ENCODE measurements around the gene RDH8.

RDH8 gene

GRCh38 chr19:10037367-10037766 lies 24.1 kb downstream of the RDH8 start:
- no peak for DNase-seq (ENCODE audit: low read depth)

GRCh38 chr19:10037809-10038208 lies 24.5 kb downstream of the RDH8 start:
- no peak for DNase-seq (ENCODE audit: low read depth)

- DNase-seq (ENCODE audit: low read depth), result no peak
These were observed 30.1 kb downstream of the RDH8 start for GRCh38 chr19:10043286-10043927.

- no peak for DNase-seq (ENCODE audit: low read depth)
These were observed 31.1 kb downstream of the RDH8 start for GRCh38 chr19:10044390-10044789.

DNA sequence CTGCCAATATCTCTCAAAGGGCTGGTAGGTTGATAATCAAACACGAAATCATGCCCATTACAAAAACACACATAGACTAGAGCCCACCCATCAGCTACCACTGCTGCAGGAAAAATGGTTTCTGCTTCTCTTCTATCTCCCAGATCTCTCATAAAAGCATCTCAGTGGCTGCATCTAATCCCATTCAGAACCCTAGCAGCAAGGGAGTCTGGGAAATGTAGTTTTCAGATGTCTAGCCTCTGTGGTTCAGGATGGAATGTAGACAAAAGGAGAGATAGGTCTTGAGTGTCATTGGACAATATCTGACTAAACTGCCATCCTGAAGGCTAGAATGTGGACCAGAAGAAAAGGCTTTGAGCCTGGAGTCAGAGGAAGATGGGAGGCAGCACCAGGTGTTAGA lies 32.1 kb downstream of the RDH8 start:
- no peak for DNase-seq (ENCODE audit: low read depth)

- DNase-seq (ENCODE audit: low read depth), result no peak
These were observed 36.3 kb downstream of the RDH8 start for GRCh38 chr19:10049626-10050025.

DNA sequence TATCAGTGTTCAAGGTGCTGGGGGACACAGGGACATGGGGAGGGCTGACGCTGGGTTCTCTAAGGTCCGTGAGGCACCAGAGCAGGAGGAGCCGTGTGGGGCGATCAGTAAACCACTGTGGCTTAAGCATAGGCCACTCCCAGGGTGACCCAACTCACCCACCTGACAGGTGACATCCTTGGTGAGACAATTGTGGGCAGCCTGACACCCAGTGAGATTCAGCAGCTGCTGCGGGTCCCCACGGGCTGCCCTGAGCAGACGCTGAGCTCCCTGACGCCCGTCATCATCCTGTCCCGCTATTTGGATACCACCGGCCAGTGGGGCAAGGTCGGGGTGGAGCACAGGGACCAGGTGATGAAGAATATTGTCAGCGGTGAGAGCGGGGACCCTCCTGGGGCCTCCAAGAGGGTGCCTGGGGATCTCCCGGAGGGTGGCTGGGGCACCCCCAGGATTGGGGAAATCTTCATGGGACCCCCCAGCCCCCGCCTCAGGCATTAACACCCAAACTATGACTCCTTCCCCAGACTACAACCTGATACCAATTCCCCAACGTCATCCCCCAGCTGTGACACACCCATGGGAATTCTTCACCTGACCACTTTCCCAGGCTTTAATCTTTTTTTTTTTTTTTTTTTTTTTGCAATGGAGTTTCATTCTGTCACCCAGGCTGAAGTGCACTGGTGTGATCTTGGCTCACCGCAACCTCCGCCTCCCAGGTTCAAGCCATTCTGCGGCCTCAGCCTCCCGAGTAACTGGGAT lies 39.5 kb downstream of the RDH8 start:
- DNase-seq (ENCODE audit: low read depth), result no peak

DNA sequence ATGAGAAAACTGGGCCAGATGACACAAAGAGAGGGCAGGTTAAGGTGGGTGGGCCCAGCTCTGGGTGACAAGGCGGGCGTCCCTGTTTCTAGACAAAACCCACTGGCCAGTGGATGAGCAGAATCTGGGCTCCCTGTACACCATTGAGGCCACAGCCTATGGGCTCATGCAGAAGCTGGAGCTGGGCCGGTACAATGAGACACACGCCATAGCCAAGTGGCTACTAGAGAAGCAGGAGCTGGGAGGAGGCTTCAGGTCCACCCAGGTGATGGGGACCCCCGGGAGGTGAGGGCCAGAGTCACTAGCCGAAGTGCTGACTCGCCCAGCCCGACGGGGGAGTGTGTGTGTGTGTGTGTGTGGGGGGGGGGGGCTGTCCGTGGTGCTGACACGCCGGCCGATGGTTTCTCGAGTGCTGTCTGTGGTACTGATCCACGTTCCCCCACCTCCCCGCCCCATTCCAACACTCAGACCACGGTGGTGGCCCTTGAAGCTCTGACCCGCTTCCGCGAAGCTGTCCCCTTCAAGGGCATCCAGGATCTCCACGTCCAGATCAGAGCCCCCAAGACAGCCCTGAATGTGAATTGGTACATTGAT lies 48.5 kb downstream of the RDH8 start:
- DNase-seq (ENCODE audit: low read depth), result no peak

DNA sequence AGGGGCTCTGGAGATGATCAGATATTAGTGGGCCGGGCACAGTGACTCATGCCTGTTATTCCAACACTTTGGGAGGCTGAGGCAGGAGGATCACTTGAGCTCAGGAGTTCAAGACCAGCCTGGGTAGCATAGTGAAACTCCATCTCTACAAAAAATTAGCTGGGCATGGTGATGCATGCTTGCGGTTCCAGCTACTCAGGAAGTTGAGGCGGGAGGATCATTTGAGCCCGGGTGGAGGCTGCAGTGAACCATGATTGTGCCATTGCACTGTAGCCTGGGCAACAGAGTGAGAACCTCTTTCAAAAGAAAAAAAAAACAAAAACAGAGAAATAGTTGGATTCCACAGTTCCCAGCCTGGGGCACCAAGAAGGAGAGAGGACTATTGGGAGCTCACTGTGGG lies 54.9 kb downstream of the RDH8 start:
- DNase-seq (ENCODE audit: low read depth), result no peak

DNA sequence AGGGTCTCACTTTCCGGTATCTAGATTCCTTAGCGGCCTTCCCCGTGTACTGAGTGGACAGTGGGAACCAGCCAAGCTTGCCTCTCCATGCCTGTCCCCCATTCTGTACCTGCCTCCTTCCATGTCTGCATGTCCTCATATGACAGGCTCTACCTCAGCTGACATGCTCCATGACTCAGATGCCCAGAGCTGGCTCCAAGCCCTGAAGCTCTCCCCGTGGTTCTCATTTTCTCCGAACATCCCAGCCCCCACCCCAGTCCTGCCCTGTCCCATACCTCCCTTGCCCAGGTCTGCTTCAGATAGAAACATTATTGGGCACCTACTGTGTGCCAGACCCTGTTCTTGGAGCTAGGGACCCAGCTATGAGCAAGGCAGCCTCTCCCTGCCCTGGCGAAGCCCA lies 55.8 kb downstream of the RDH8 start:
- no peak for DNase-seq (ENCODE audit: low read depth)

GRCh38 chr19:10070730-10071446 lies 57.6 kb downstream of the RDH8 start:
- DNase-seq (ENCODE audit: low read depth), result no peak
